SK-N-SH treated with all-trans-retinoic acid at 6 μM for 48 hours (cell line): ENCODE data around the gene DNAJC3.

ENCODE experiments used
- ATAC-seq: fragments of 200-7000 bp; cut with Tn5 transposase; 3 replicates; pipeline ENCODE4 v1.9.1; 2020; ENCODE audit warnings: mild to moderate bottlenecking, moderate library complexity
- ARNTL ChIP-seq: fragments of 450-650 bp; formaldehyde crosslinking; IDR thresholded peaks from 2 replicates; pipeline ENCODE4 v1.5.0; 2020; ENCODE audit warnings: low read depth, mild to moderate bottlenecking, moderate library complexity, borderline replicate concordance
- BACH2 ChIP-seq: fragments of 250-450 bp; sonication (Bioruptor Pico); IDR thresholded peaks from 2 replicates; pipeline ENCODE4 v1.9.0; 2021; ENCODE audit warnings: mild to moderate bottlenecking, borderline replicate concordance
- CSDC2 ChIP-seq: fragments of 250-450 bp; sonication (Bioruptor Pico); IDR thresholded peaks from 2 replicates; pipeline ENCODE4 v1.5.0; 2020; ENCODE audit warnings: mild to moderate bottlenecking, moderate library complexity
- ESRRG ChIP-seq: fragments of 250-450 bp; sonication (Bioruptor Pico); IDR thresholded peaks from 2 replicates; pipeline ENCODE4 v1.6.1; 2021; ENCODE audit warnings: mild to moderate bottlenecking
- GLIS3 ChIP-seq: fragments of 250-450 bp; sonication (Bioruptor Pico); IDR thresholded peaks from 2 replicates; pipeline ENCODE4 v1.5.0; 2020; ENCODE audit warnings: mild to moderate bottlenecking, moderate library complexity
- ISL1 ChIP-seq: fragments of 250-450 bp; sonication (Bioruptor Pico); IDR thresholded peaks from 2 replicates; pipeline ENCODE4 v2.1.2; 2022; ENCODE audit warnings: mild to moderate bottlenecking, moderate library complexity
- OSR1 ChIP-seq: fragments of 250-450 bp; sonication (Bioruptor Pico); IDR thresholded peaks from 2 replicates; pipeline ENCODE4 v1.8.0; 2022; ENCODE audit warnings: moderate library complexity, mild to moderate bottlenecking, inconsistent platforms
- PPARA ChIP-seq: fragments of 250-450 bp; sonication (Bioruptor Pico); IDR thresholded peaks from 2 replicates; pipeline ENCODE4 v1.5.0; 2020; ENCODE audit warnings: mild to moderate bottlenecking, borderline replicate concordance
- RARB ChIP-seq: fragments of 250-450 bp; sonication (Bioruptor Pico); IDR thresholded peaks from 2 replicates; pipeline ENCODE4 v1.8.0; 2021; ENCODE audit warnings: mild to moderate bottlenecking, moderate library complexity
- SNAI2 ChIP-seq: fragments of 250-450 bp; sonication (Bioruptor Pico); IDR thresholded peaks from 2 replicates; pipeline ENCODE4 v1.5.0; 2020; ENCODE audit warnings: mild to moderate bottlenecking, moderate library complexity
- TCF4 ChIP-seq: fragments of 250-450 bp; sonication (Bioruptor Pico); IDR thresholded peaks from 2 replicates; pipeline ENCODE4 v1.8.0; 2021; ENCODE audit warnings: mild to moderate bottlenecking, moderate library complexity, borderline replicate concordance
- TOX ChIP-seq: fragments of 250-450 bp; sonication (Bioruptor Pico); IDR thresholded peaks from 2 replicates; pipeline ENCODE4 v1.8.0; 2021; ENCODE audit warnings: mild to moderate bottlenecking, moderate library complexity, borderline replicate concordance
- ZFP3 ChIP-seq: fragments of 250-450 bp; sonication (Bioruptor Pico); IDR thresholded peaks from 2 replicates; pipeline ENCODE4 v1.5.0; 2020; ENCODE audit warnings: mild to moderate bottlenecking, moderate library complexity
- ZFP30 ChIP-seq: fragments of 450-650 bp; formaldehyde crosslinking; IDR thresholded peaks from 2 replicates; pipeline ENCODE4 v1.5.0; 2022; ENCODE audit warnings: mild to moderate bottlenecking, moderate library complexity
- ZNF70 ChIP-seq: fragments of 450-650 bp; formaldehyde crosslinking; IDR thresholded peaks from 2 replicates; pipeline ENCODE4 v1.5.0; 2020; ENCODE audit warnings: mild to moderate bottlenecking, moderate library complexity
- ZNF8 ChIP-seq: fragments of 450-650 bp; formaldehyde crosslinking; IDR thresholded peaks from 2 replicates; pipeline ENCODE4 v1.5.0; 2020; ENCODE audit warnings: mild to moderate bottlenecking, moderate library complexity
- TF ChIP-seq, protein P1 (sequence below): fragments of 250-450 bp; sonication (Bioruptor Pico); IDR thresholded peaks from 2 replicates; pipeline ENCODE4 v1.5.0; 2020; ENCODE audit warnings: mild to moderate bottlenecking, moderate library complexity
- TF ChIP-seq, protein P2 (sequence below): fragments of 250-450 bp; sonication (Bioruptor Pico); IDR thresholded peaks from 2 replicates; pipeline ENCODE4 v1.8.0; 2020; ENCODE audit warnings: mild to moderate bottlenecking, moderate library complexity, borderline replicate concordance
- TF ChIP-seq, protein P3 (sequence below): fragments of 250-450 bp; sonication (Bioruptor Pico); IDR thresholded peaks from 2 replicates; pipeline ENCODE4 v1.5.1; 2020; ENCODE audit warnings: low read depth, mild to moderate bottlenecking, moderate library complexity
- TF ChIP-seq, protein P4 (sequence below): fragments of 250-450 bp; sonication (Bioruptor Pico); IDR thresholded peaks from 2 replicates; pipeline ENCODE4 v1.5.1; 2021; ENCODE audit warnings: mild to moderate bottlenecking, moderate library complexity
- TF ChIP-seq, protein P5 (sequence below): fragments of 250-450 bp; sonication (Bioruptor Pico); IDR thresholded peaks from 2 replicates; pipeline ENCODE4 v1.8.0; 2021; ENCODE audit warnings: low read depth, mild to moderate bottlenecking, moderate library complexity, borderline replicate concordance

The DNAJC3 gene

DNA sequence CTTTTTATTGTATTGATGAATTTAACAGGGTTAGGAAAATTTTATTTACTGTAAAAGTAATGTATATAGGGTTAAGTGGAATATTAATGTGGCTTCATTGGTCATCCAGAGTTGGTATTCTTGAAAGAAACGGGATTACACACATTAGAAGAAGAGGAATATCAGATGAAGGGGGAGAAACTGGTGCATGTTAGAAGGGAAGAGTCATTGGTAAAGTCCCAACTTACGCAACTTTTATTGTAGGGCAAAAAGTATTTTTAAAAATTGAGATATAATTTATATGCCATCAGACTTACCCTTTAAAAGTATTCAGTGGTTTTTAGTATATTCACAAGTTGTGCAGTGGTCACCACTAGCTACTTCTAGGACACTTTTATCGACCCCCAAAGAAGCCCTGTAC is 47.3 kb downstream of the DNAJC3 start:
- TF ChIP-seq BACH2 (CRISPR knock-in tag) (no peak), TCF4 (no peak), ISL1 (CRISPR knock-in tag) (no peak), SNAI2 (CRISPR knock-in tag) (no peak), ZNF70 (CRISPR knock-in tag) (no peak), ZNF8 (no peak), PPARA (CRISPR knock-in tag) (no peak), ARNTL (CRISPR knock-in tag) (no peak), TOX (CRISPR knock-in tag) (no peak), ESRRG (CRISPR knock-in tag) (no peak), RARB (CRISPR knock-in tag) (no peak), ZFP3 (CRISPR knock-in tag) (no peak), CSDC2 (no peak)
- TF ChIP-seq, protein P1, sequence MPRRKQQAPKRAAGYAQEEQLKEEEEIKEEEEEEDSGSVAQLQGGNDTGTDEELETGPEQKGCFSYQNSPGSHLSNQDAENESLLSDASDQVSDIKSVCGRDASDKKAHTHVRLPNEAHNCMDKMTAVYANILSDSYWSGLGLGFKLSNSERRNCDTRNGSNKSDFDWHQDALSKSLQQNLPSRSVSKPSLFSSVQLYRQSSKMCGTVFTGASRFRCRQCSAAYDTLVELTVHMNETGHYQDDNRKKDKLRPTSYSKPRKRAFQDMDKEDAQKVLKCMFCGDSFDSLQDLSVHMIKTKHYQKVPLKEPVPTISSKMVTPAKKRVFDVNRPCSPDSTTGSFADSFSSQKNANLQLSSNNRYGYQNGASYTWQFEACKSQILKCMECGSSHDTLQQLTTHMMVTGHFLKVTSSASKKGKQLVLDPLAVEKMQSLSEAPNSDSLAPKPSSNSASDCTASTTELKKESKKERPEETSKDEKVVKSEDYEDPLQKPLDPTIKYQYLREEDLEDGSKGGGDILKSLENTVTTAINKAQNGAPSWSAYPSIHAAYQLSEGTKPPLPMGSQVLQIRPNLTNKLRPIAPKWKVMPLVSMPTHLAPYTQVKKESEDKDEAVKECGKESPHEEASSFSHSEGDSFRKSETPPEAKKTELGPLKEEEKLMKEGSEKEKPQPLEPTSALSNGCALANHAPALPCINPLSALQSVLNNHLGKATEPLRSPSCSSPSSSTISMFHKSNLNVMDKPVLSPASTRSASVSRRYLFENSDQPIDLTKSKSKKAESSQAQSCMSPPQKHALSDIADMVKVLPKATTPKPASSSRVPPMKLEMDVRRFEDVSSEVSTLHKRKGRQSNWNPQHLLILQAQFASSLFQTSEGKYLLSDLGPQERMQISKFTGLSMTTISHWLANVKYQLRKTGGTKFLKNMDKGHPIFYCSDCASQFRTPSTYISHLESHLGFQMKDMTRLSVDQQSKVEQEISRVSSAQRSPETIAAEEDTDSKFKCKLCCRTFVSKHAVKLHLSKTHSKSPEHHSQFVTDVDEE (CRISPR knock-in tag), result no peak
- TF ChIP-seq, protein P2, sequence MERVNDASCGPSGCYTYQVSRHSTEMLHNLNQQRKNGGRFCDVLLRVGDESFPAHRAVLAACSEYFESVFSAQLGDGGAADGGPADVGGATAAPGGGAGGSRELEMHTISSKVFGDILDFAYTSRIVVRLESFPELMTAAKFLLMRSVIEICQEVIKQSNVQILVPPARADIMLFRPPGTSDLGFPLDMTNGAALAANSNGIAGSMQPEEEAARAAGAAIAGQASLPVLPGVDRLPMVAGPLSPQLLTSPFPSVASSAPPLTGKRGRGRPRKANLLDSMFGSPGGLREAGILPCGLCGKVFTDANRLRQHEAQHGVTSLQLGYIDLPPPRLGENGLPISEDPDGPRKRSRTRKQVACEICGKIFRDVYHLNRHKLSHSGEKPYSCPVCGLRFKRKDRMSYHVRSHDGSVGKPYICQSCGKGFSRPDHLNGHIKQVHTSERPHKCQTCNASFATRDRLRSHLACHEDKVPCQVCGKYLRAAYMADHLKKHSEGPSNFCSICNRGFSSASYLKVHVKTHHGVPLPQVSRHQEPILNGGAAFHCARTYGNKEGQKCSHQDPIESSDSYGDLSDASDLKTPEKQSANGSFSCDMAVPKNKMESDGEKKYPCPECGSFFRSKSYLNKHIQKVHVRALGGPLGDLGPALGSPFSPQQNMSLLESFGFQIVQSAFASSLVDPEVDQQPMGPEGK (CRISPR knock-in tag), result no peak
- TF ChIP-seq, protein P3, sequence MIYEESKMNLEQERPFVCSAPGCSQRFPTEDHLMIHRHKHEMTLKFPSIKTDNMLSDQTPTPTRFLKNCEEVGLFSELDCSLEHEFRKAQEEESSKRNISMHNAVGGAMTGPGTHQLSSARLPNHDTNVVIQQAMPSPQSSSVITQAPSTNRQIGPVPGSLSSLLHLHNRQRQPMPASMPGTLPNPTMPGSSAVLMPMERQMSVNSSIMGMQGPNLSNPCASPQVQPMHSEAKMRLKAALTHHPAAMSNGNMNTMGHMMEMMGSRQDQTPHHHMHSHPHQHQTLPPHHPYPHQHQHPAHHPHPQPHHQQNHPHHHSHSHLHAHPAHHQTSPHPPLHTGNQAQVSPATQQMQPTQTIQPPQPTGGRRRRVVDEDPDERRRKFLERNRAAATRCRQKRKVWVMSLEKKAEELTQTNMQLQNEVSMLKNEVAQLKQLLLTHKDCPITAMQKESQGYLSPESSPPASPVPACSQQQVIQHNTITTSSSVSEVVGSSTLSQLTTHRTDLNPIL (CRISPR knock-in tag), result no peak
- TF ChIP-seq, all 23 proteins: peak for 0
- no peak for ATAC-seq

DNA sequence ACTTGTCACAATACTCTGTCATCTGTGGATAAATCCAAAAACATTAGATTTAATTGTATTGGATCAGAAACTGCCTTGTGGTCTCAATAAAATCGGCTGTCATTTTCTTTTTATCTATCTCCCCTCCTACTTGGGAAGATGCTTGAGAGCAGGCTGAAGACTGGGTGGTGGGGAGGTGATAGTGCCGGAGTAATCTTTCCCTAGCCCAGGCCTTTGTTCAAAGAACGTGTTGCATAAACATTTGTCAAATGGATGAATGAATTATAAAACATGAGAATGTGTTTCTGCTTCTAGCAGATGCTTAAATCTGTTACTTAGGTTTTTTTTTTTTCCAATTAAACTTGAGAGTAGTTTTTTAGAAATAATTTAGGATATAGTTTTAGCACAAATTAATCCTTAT is 49.9 kb downstream of the DNAJC3 start:
- TF ChIP-seq, protein P4, sequence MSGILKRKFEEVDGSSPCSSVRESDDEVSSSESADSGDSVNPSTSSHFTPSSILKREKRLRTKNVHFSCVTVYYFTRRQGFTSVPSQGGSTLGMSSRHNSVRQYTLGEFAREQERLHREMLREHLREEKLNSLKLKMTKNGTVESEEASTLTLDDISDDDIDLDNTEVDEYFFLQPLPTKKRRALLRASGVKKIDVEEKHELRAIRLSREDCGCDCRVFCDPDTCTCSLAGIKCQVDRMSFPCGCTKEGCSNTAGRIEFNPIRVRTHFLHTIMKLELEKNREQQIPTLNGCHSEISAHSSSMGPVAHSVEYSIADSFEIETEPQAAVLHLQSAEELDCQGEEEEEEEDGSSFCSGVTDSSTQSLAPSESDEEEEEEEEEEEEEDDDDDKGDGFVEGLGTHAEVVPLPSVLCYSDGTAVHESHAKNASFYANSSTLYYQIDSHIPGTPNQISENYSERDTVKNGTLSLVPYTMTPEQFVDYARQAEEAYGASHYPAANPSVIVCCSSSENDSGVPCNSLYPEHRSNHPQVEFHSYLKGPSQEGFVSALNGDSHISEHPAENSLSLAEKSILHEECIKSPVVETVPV, result no peak
- no peak for TF ChIP-seq ZNF8
- no peak for TF ChIP-seq GLIS3 (CRISPR knock-in tag)
- TF ChIP-seq ZNF70 (CRISPR knock-in tag), result no peak
- TF ChIP-seq, protein P3 (CRISPR knock-in tag), result no peak
- TF ChIP-seq, protein P1 (CRISPR knock-in tag), result no peak
- TF ChIP-seq ESRRG (CRISPR knock-in tag), result no peak
- TF ChIP-seq, all 23 proteins: peak for 0
- ATAC-seq, result no peak

DNA sequence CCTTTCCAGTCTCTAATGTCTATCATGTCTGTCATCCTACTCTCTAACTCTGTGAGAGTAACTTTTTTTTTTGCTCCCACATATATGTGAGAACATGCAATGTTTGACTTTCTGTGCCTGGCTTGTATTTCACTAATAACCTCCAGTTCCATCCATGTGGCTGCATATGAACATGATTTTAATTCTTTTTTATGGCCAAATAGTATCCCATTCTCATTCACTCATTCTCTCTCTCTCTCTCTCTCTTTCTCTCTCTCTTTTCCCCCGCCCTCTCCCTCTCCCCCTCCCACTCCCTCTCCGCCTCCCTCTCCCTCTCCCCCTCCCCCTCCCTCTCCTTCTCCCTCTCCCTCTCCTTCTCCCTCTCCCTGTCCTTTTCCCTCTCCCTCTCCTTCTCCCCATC is 52.0 kb downstream of the DNAJC3 start:
- TF ChIP-seq CSDC2 (no peak), GLIS3 (CRISPR knock-in tag) (no peak), ARNTL (CRISPR knock-in tag) (no peak), OSR1 (no peak), ZFP3 (CRISPR knock-in tag) (no peak), ZFP30 (CRISPR knock-in tag) (no peak)
- TF ChIP-seq, protein P5, sequence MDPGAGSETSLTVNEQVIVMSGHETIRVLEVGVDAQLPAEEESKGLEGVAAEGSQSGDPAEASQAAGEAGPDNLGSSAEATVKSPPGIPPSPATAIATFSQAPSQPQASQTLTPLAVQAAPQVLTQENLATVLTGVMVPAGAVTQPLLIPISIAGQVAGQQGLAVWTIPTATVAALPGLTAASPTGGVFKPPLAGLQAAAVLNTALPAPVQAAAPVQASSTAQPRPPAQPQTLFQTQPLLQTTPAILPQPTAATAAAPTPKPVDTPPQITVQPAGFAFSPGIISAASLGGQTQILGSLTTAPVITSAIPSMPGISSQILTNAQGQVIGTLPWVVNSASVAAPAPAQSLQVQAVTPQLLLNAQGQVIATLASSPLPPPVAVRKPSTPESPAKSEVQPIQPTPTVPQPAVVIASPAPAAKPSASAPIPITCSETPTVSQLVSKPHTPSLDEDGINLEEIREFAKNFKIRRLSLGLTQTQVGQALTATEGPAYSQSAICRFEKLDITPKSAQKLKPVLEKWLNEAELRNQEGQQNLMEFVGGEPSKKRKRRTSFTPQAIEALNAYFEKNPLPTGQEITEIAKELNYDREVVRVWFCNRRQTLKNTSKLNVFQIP (CRISPR knock-in tag), result no peak
- no peak for ATAC-seq
